Measurements from ENCODE around the gene LPAR2.
"Not testable (repeated sequence)": the region's sequence is repeated elsewhere in the genome, so short reads cannot be mapped to it uniquely, and the experiment has no call there.

LPAR2 gene

DNA sequence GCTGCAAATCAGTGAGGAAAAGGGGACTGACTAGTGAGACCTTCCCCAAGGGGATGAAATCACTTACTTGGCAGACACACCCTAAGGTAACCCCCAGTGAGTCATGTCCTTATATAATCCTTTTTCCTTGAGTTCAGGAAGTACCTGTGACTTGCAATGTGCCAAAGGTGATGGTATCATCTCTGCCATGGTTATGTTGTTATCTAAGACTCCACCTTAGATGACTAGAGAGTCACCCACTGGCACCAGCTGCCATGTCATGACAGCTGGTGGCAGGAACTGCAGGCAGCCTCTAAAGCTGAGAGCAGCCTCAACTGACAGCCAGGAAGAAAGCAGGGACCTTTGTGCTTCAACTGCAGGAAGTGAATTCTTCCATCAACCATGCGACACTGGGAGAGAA is 22.0 kb downstream of the LPAR2 start:
- Histone ChIP-seq H3K36me3 (ENCODE audit: insufficient read depth, low read length) (no peaks in the 10 kb centered on the region), H3K27me3 (ENCODE audit: control insufficient read depth in 1 of 2, insufficient read depth in 2 of 2, low read length in 2 of 2) (no peaks in the 10 kb centered on the region), H3K9ac (ENCODE audit: low read length) (no peak overlapping the region), H3K4me3 (ENCODE audit: low read depth in 1 of 2, low read length in 2 of 2) (no peak overlapping the region), H3K9me3 (ENCODE audit: low read length) (no peaks in the 10 kb centered on the region), H3K4me1 (ENCODE audit: insufficient read depth, low read length) (no peaks in the 10 kb centered on the region), H3K27ac (ENCODE audit: low read depth, low read length) (no peak overlapping the region)

DNA sequence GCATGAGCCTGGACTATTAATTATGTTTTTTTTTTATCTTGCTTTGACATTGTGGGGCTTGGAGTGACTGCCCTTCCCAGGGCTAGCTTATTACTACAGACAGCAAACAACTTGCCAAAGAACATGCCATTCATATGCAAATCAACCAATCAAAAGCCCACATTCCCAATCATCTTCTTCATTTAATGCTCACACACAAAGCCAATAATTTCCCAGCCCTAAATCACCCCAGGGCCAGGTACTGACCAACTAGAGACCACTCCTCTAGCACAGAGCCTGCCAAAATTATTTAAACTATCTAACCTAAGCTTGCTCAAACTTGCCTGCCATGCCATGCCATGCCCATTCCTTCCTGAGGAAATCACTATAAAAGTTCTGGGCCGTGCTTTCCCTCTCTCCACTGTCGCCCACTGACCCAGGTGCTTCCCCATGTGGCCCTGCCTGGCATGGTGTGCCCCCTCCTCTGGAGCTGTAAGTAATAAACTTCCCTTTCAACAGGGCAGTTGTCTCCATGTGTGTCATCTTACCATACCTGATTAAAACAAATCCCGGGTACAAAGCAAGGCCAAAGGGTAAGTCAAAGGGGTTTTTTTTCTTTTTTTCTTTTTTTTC is 25.2 kb downstream of the LPAR2 start:
- H3K27ac ChIP-seq (ENCODE audit: low read depth, low read length) = no peak overlapping the region
- no peak overlapping the region for H3K4me3 ChIP-seq (ENCODE audit: low read depth in 1 of 2, low read length in 2 of 2)
- no peaks in the 10 kb centered on the region for H3K9me3 ChIP-seq (ENCODE audit: low read length)
- H3K4me1 ChIP-seq (ENCODE audit: insufficient read depth, low read length) = no peaks in the 10 kb centered on the region
- H3K36me3 ChIP-seq (ENCODE audit: insufficient read depth, low read length) = no peaks in the 10 kb centered on the region
- H3K9ac ChIP-seq (ENCODE audit: low read length) = no peak overlapping the region
- H3K27me3 ChIP-seq (ENCODE audit: control insufficient read depth in 1 of 2, insufficient read depth in 2 of 2, low read length in 2 of 2) = no peaks in the 10 kb centered on the region

DNA sequence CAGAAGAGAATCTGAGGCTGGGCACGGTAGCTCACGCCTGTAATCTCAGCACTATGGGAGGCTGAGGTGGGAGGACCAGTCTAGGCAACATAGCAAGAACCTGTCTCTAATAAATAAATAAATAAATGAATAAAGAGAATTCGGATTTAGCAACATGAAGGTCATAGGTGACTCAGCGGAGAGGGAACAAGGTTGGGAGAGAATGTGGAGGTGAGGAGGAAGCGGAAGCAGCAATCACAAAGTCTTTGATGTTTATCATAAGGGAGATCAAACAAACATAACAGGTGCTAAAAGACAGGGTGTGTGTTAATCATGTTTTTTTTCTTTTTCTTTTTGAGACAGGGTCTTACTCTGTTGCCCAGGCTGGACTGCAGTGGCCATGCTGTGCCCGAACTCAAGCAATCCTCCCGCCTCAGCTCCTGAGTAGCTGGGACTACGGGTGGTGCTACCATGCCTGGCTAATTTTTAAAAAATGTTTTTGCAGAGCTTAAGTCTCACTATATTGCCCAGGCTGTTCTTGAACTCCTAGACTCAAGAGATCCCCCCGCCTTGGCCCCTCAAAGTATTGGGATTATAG is 25.8 kb downstream of the LPAR2 start:
- Histone ChIP-seq H3K4me1 (ENCODE audit: insufficient read depth, low read length) (no peaks in the 10 kb centered on the region), H3K36me3 (ENCODE audit: insufficient read depth, low read length) (no peaks in the 10 kb centered on the region), H3K4me3 (ENCODE audit: low read depth in 1 of 2, low read length in 2 of 2) (no peak overlapping the region), H3K9ac (ENCODE audit: low read length) (no peak overlapping the region), H3K27ac (ENCODE audit: low read depth, low read length) (no peak overlapping the region), H3K9me3 (ENCODE audit: low read length) (no peaks in the 10 kb centered on the region), H3K27me3 (ENCODE audit: control insufficient read depth in 1 of 2, insufficient read depth in 2 of 2, low read length in 2 of 2) (no peaks in the 10 kb centered on the region)

DNA sequence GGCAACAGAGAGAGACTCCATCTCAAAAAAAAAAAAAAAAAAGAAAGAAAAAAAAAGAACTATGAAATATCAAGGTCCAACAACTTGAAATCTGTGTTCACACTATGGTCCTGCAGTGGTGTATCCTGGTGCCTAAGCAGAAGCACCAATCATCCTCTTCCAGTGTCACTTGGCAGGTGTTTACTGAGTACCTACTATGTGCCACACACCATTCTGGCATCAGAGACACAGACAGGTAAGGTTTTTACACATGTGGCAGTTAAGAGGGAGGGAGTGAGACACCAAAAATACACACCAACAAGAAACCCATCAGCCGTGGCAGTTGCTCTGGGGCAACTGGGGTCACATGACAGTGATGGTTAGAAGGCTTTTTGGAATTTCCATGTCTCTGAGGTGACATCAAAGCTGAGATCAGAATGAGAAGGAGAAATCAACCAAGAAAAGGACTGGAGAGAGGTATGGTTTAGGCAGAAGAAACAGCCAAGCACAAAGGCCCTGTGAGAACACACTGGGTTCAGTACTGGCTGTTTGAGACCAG is 27.2 kb downstream of the LPAR2 start:
- Histone ChIP-seq H3K36me3 (ENCODE audit: insufficient read depth, low read length) (no peaks in the 10 kb centered on the region), H3K27me3 (ENCODE audit: control insufficient read depth in 1 of 2, insufficient read depth in 2 of 2, low read length in 2 of 2) (no peaks in the 10 kb centered on the region), H3K27ac (ENCODE audit: low read depth, low read length) (no peak overlapping the region), H3K9me3 (ENCODE audit: low read length) (no peaks in the 10 kb centered on the region), H3K4me3 (ENCODE audit: low read depth in 1 of 2, low read length in 2 of 2) (no peak overlapping the region), H3K9ac (ENCODE audit: low read length) (no peak overlapping the region), H3K4me1 (ENCODE audit: insufficient read depth, low read length) (no peaks in the 10 kb centered on the region)

DNA sequence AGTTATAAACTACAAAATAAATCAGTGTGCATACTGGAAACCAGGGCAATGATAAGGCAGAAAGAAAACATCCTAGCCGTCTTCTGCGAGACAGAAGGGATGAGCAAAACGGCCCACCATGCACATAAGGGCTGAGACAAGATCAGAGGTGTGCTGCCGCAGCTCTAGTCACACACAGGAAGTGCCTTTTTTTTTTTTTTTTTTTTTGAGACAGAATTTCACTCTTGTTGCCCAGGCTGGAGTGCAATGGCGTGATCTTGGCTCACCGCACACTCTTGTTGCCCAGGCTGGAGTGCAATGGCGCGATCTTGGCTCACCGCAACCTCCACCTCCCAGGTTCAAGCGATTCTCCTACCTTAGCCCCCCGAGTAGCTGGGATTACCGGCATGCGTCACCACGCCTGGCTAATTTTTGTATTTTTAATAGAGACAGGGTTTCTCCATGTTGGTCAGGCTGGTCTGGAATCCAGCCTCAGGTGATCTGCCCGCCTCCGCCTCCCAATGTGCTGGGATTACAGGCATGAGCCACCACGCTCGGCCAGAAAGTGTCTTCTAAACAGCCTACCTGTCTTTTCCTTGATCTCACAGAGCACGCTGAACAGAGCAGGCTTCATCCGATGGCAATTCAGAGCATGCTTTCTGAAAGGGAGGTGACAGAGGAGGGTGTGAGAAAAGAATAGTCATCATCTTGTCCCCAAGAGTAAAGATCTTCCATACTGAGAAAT is 29.1 kb downstream of the LPAR2 start:
- not testable (repeated sequence) for H3K27ac ChIP-seq (ENCODE audit: low read depth, low read length)

DNA sequence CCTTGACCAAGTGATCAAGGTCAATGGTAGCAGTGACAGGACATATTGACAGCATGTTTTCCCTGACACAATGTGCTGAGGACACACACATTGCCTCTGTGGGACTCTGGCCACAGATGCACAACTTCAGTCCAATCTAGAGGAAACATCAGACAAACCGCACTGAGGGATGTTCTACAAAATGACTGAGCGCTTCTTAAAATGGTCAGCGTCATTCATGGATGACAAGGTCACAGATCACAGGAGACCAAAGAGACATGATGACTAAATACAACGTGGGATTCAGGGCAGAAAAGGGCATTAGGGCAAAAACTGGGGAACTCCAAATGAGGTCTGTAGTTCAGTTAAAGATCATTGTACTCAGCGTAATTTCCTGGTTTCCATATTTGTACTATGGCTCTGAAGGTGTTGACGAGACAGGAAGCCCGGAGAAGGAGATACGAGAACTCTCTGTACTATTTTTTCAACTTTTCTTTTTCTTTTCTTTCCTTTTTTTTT is 30.2 kb downstream of the LPAR2 start:
- Histone ChIP-seq H3K27me3 (ENCODE audit: control insufficient read depth in 1 of 2, insufficient read depth in 2 of 2, low read length in 2 of 2) (no peaks in the 10 kb centered on the region), H3K9ac (ENCODE audit: low read length) (no peak overlapping the region), H3K9me3 (ENCODE audit: low read length) (no peaks in the 10 kb centered on the region), H3K36me3 (ENCODE audit: insufficient read depth, low read length) (no peaks in the 10 kb centered on the region), H3K4me3 (ENCODE audit: low read depth in 1 of 2, low read length in 2 of 2) (no peak overlapping the region), H3K27ac (ENCODE audit: low read depth, low read length) (no peak overlapping the region), H3K4me1 (ENCODE audit: insufficient read depth, low read length) (no peaks in the 10 kb centered on the region)

More for the DNA sequence above, 29.1 kb downstream of the LPAR2 start:
- not testable (repeated sequence) for H3K4me3 ChIP-seq (ENCODE audit: low read depth in 1 of 2, low read length in 2 of 2); H3K9me3 ChIP-seq (ENCODE audit: low read length); H3K9ac ChIP-seq (ENCODE audit: low read length); H3K4me1 ChIP-seq (ENCODE audit: insufficient read depth, low read length); H3K36me3 ChIP-seq (ENCODE audit: insufficient read depth, low read length); H3K27me3 ChIP-seq (ENCODE audit: control insufficient read depth in 1 of 2, insufficient read depth in 2 of 2, low read length in 2 of 2)

DNA sequence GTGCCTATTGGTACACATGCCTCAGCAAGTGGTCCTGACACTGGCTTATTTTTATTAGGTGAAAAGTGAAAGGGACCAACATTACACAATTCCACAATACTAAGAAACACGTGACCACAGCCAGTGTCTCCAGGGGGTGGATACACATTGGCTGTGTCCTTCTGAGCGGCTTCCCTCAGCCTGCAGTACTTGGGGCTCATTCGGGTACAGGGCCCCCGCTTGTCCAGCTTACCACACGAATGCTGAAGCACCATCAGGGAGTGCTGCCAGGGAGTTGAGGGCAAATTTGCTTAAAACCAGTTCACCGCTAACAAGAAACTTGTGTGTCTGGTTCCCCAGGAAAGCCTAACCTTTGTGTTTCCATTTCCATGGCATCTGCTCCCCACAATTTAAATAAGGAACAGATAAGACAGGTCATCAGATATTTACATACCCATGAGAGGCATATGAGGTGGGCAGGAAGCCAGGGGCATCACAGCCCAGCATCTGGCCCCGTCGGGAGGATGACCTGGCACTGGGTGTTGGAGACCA is 32.8 kb downstream of the LPAR2 start:
- Histone ChIP-seq H3K27ac (ENCODE audit: low read depth, low read length) (no peak overlapping the region), H3K9ac (ENCODE audit: low read length) (no peak overlapping the region), H3K27me3 (ENCODE audit: control insufficient read depth in 1 of 2, insufficient read depth in 2 of 2, low read length in 2 of 2) (no peaks in the 10 kb centered on the region), H3K36me3 (ENCODE audit: insufficient read depth, low read length) (no peaks in the 10 kb centered on the region), H3K4me3 (ENCODE audit: low read depth in 1 of 2, low read length in 2 of 2) (no peak overlapping the region), H3K4me1 (ENCODE audit: insufficient read depth, low read length) (peaks cover 10% of the 10 kb centered on the region), H3K9me3 (ENCODE audit: low read length) (no peaks in the 10 kb centered on the region)

DNA sequence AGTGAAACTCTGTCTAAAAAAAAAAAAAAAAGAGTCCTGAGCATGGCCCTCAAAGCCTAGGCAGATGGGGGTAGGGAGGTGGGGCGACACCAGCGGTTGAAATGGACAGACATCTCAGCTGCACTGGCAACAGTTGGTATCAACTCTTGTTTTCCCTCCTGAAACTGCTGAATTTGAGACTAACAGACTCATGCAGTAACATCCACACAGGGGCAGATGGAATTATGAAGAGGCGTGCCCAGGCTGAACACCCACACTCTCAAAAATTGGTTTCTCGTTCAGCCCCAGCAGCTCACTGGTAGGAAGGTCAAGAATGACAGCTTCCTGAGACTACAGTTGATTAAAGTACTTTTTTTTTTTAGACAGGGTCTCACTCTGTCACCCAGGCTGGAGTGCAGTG is 33.6 kb downstream of the LPAR2 start:
- Histone ChIP-seq H3K27ac (ENCODE audit: low read depth, low read length) (no peak overlapping the region), H3K27me3 (ENCODE audit: control insufficient read depth in 1 of 2, insufficient read depth in 2 of 2, low read length in 2 of 2) (no peaks in the 10 kb centered on the region)

DNA sequence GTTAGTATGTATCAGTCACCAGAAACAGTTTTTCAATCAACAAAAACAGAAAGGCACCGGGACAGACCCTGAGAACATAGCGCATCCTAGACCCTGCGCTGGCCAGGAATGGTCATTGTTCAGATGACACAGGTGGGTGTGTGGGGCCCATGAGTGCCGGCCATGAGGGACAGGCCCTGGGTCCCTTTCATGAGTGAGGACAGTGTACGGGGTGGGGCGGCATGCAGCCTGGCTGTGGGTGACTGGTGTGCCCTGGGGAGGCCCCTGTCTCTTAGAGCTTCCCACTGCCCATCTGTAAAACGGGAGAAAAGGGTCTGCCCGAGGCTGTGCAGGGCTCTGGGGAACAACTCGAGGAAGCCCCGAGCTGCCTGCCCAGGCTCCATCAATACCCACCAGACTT is 35.3 kb downstream of the LPAR2 start:
- Histone ChIP-seq H3K36me3 (ENCODE audit: insufficient read depth, low read length) (no peaks in the 10 kb centered on the region), H3K27me3 (ENCODE audit: control insufficient read depth in 1 of 2, insufficient read depth in 2 of 2, low read length in 2 of 2) (no peaks in the 10 kb centered on the region), H3K4me3 (ENCODE audit: low read depth in 1 of 2, low read length in 2 of 2) (no peak overlapping the region), H3K27ac (ENCODE audit: low read depth, low read length) (no peak overlapping the region), H3K9me3 (ENCODE audit: low read length) (no peaks in the 10 kb centered on the region), H3K9ac (ENCODE audit: low read length) (no peak overlapping the region), H3K4me1 (ENCODE audit: insufficient read depth, low read length) (peaks cover 10% of the 10 kb centered on the region)

More for the DNA sequence above, 33.6 kb downstream of the LPAR2 start:
- Histone ChIP-seq H3K4me3 (ENCODE audit: low read depth in 1 of 2, low read length in 2 of 2) (no peak overlapping the region), H3K4me1 (ENCODE audit: insufficient read depth, low read length) (peaks cover 10% of the 10 kb centered on the region), H3K9ac (ENCODE audit: low read length) (no peak overlapping the region), H3K36me3 (ENCODE audit: insufficient read depth, low read length) (no peaks in the 10 kb centered on the region), H3K9me3 (ENCODE audit: low read length) (no peaks in the 10 kb centered on the region)

DNA sequence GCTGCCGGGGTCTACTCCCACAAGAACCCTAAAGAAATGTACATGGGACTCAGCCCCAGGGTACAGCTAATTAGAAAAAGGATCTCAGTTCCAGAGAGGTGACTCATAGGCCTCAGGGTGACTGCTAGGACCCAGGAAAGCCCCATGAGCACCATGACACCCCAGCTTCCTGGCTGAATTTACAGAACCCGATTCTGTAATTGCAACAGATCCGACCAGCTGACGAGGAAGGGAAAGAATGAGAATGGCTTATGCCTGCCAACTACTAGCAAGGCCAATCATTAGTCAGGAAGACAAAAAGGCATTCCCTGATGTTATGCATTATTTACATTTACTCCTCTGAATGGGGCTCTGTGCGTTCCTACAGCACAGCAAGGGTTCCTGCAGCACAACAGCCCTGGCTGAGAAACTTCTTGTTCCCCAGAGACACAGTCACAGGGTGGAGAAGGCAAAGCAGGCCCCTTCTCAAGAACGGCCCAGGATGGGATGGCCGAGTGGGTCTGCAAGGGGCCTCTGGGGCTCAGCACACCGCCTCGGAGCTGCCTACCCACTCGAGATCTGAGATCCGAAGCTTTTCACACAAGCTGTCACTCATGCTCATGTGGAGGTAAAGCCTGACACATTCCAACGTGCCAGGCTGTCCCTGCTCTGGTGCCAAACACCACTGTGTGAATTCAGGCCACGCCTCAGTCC is 36.7 kb downstream of the LPAR2 start:
- H3K9ac ChIP-seq (ENCODE audit: low read length) = no peak overlapping the region

DNA sequence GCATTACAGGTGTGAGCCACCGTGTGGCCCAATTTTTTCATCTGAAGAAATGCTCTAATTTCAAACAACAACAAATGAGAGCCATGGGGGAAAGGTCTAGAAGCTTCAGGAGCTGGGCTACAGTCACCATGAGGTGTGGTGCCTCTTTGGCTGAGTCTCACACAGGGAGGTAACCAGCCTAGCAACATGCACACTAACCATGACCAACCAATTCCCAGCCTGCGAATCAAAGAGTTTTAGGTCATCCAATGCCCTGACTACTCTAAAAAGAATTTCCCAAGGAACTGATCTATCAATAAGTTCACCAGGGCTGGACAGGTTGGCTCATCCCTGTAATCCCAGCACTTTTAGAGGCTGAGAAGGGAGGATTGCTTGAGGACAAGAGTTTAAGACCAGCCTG is 39.5 kb downstream of the LPAR2 start:
- no peaks in the 10 kb centered on the region for H3K27me3 ChIP-seq (ENCODE audit: control insufficient read depth in 1 of 2, insufficient read depth in 2 of 2, low read length in 2 of 2)
- H3K4me3 ChIP-seq (ENCODE audit: low read depth in 1 of 2, low read length in 2 of 2) = no peak overlapping the region
- peaks cover 10% of the 10 kb centered on the region for H3K4me1 ChIP-seq (ENCODE audit: insufficient read depth, low read length)
- no peaks in the 10 kb centered on the region for H3K36me3 ChIP-seq (ENCODE audit: insufficient read depth, low read length)
- no peaks in the 10 kb centered on the region for H3K9me3 ChIP-seq (ENCODE audit: low read length)
- no peak overlapping the region for H3K27ac ChIP-seq (ENCODE audit: low read depth, low read length)
- H3K9ac ChIP-seq (ENCODE audit: low read length) = no peak overlapping the region

More for the DNA sequence above, 36.7 kb downstream of the LPAR2 start:
- Histone ChIP-seq H3K27ac (ENCODE audit: low read depth, low read length) (no peak overlapping the region), H3K36me3 (ENCODE audit: insufficient read depth, low read length) (no peaks in the 10 kb centered on the region), H3K27me3 (ENCODE audit: control insufficient read depth in 1 of 2, insufficient read depth in 2 of 2, low read length in 2 of 2) (no peaks in the 10 kb centered on the region), H3K4me3 (ENCODE audit: low read depth in 1 of 2, low read length in 2 of 2) (no peak overlapping the region), H3K9me3 (ENCODE audit: low read length) (no peaks in the 10 kb centered on the region), H3K4me1 (ENCODE audit: insufficient read depth, low read length) (peaks cover 10% of the 10 kb centered on the region)

All from muscle layer of colon (tissue), 2 donors.